SKM-1 treated with dmso at 0.1 percent for 144 hours (cell line): ENCODE results near the gene BCR.

Experiments
- DNase-seq: peaks from one replicate; lab custom pipeline; 2025; ENCODE audit not compliant: unreplicated experiment; lab: John Stamatoyannopoulos, UW

Gene BCR

GRCh38 chr22:23150762-23151161 lies 29.5 kb upstream of the BCR start:
- DNase-seq = no peak

DNA sequence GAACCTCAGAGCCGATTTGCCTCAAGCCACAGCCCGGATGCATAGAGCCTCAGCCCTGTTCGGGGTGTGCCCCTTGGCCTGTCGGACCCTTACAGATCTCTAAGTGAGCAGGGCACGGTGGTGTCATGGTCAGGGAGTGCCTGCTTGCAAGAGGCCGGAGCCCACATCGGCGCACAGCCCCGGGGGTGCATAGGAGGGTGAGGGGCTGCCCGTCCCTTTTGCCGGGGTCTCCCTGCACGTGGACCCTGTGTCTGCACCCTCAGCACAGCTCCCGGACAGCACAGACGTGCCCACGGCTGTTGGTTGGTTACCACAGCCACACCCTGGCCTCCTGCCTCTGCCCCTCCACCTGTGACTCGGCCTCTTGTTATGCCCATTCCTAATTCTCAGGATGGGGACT lies 28.5 kb upstream of the BCR start:
- no peak for DNase-seq

DNA sequence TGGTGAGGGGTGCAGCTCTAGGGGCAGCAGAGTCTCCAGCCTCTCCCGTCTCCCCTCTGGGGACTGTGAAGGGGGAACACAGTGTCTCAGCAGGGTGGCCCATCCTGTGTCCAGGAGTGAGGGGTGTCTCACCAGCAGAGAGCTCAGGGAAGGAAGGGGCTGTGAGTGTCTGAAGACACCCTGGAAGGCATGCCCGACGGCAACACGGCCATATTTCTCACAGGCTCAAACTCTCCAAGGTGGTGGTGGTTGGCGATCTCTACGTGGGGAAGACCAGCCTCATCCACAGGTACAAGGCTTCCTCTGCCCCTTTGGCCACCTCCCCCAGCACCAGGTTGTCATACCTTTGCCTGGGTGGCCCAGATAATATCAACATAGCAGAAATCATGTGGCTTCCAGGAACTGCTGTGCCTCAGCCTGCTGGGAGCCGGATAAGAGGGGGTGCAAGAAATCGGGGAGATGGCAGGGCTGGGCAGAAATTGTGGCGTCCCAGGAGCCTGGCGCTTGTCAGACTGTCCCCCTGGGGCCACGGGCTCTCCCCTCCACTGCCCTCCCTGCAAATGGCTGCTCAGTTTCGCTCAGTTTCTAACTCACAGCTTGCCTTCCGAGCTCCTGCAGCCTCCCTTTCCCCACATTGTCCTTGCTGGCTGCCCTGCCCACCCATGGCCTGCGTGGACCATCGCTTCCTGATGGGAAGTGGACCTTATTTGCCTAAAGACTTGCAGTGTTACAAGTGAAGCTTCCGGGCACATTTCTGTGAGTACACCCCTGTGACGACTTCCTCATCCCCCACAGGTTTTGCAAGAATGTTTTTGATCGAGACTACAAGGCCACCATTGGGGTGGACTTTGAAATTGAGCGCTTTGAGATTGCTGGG lies 27.8 kb upstream of the BCR start:
- peak; percentile 73 for DNase-seq

- DNase-seq = no peak
Observed at GRCh38 chr22:23153994-23154393, 26.3 kb upstream of the BCR start.

- DNase-seq = no peak
Observed at GRCh38 chr22:23154461-23154860, 25.8 kb upstream of the BCR start.

DNA sequence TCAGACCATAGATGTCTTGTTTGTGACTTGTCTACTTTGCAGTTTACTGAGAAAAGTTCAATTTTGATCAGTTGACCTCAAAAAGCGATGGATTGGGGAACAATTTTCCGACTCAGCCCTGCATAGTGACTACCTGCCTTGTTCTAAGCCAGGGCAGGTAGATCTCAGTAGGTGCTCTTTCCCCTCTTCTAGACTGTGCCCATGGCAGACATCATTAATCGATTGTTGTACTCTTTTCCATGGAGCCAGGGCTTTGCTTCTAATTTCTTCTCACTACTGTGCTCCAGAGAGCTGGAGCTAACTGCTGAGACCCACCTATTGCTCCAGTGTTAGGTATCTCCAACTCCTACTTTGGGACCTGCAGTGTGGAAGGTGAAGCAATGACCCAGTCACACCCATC lies 25.2 kb upstream of the BCR start:
- DNase-seq = no peak

DNA sequence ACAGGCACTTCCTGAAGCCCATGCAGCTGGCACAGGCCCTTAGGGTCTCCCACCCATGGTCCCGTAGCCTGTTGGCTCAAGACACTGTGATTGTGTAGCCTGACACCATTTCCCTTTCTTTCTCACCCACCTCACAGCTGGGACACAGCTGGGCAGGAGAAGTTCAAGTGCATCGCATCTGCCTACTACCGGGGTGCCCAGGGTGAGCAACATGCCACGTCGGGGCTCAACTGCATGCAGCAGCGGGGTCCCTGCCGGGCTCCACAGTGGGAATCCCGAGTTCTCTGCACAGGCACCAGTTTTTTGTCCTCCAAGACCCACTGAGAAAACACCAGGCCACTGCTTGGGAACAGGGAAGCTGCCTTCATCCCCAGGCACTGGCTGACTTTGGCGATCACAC lies 24.5 kb upstream of the BCR start:
- DNase-seq = no peak

DNA sequence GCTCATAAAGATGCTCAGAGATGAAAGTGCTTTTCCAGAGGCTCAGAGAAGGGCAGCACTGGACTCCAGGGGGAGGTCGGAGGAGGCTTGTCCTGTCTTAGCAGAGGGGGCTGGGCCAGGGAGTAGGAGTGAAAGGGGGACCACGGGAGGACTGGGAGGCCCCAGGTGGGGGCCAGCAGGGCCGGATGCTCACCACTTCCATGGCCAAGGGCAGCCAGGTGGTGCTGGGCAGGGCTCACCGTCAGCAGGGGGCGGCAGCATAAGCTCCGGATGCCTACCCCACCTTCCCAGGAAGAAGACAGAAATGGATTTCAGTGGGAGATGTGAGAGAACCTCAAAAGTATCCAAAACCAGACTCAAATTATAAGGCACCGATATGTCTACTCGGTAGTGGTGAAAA lies 24.0 kb upstream of the BCR start:
- no peak for DNase-seq

- DNase-seq = no peak
Observed at GRCh38 chr22:23157560-23158515, 22.5 kb upstream of the BCR start.

DNA sequence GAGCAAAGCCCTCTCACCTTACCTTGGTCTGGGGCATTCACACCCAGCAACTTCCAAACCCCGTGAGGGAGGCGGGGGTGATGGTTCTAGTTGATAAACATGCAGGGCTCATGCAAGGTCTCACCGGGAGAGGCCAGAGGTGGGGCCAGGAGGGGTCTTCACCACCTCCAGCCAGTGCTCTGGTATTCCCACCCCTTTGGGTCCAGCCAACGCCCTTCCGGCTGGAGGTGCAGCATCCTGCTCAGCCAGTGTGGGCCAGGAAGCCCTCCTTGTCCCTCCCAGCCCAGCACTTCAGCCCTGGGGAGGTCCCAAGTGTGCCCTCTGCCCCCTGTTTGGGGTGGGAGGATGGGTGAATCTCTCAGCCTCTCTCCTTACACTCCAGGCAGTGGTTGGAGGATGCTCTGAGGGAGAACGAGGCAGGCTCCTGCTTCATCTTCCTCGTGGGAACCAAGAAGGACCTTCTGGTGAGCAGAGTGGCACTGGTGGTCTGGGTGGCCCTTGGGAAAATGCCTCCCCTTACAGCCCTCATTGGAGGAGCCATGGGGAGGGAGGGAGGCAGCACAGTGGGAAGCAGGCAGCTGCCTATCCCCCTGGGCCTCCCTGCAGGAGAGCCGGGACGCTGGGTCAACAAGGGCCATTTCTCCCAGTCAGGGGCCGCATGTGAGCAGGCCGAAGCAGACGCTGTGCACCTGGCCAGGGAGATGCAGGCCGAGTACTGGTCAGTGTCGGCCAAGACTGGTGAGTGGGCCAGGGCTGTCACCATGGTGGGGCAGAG lies 21.6 kb upstream of the BCR start:
- no peak for DNase-seq

DNA sequence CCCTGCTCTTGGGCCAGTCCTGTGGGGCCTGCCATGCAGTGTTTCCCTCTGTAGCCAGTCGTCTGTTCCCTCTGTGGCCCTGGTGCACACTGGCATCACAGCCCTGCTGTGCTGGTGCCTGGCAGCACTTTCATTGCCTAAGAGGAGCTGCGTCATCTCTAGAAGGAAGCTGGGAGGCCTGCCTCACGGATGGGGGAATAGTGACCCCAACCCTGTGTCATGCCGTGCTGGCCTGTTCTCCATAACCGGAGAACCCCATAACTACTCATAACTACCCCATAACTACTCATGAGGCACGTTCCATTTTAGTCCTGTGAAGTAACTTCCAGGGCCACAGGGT lies 21.0 kb upstream of the BCR start:
- no peak for DNase-seq

- no peak for DNase-seq
Observed at GRCh38 chr22:23161029-23161428, 19.3 kb upstream of the BCR start.

DNA sequence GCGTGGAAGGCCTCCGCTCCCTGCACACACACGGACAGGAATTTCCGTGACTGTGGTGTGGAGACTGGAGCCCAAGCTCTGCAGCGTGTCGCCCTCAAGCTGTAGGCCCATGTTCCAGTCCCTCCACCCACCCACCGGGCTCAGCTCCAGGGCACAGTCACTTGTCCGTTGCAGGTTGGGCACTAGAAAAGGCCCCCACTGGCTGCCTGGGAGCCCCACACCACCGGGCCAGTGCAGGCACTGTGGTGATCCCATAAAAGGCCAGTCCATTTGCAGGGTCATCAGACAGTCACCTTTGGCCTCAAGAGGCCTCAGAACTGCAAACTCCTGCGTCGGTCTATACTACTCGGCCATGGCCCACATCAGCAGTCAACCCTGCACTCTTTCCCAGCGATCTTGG lies 18.7 kb upstream of the BCR start:
- no peak for DNase-seq

DNA sequence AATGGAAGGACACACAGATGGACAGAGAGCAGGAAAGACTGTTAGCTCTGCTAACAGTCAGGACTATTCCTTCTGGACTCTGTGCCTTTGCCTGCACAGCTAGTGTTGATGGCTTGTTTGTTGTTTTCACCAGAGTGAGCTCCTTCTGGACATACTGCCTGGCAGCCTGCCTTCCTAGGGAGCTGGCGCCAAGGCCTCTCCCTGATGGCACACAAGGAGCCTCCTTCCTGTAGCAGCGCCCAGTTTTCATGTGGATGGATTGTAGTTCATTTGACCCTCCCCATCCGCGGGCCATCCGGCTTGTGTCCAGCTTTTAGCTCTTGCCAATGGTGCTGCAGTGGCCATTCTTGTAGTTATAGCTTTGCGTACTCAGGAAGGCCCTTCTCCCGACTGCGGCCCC lies 16.6 kb upstream of the BCR start:
- DNase-seq = no peak

DNA sequence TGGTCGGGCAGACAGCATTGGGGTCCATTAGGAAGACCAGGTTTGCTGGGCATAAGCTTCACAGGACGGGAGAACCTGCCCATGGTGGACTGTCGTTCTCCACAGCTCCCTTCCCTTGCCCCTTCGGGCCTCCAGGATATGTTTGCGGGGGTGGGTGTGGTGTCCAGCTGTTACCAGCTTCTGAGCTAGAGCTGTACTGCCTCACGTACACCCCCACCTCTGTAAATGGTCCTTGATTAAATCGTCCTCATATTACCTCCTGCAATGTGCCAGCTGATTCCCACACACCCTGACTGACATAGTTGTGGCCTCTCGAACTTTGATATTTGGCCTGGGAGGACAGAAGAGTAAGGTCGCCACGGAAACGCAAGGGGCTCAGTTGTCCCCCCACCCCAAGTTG lies 16.2 kb upstream of the BCR start:
- no peak for DNase-seq

GRCh38 chr22:23166042-23166831 lies 14.1 kb upstream of the BCR start:
- no peak for DNase-seq

- DNase-seq = no peak
Observed at GRCh38 chr22:23166841-23167616, 13.3 kb upstream of the BCR start.

GRCh38 chr22:23168391-23169042 lies 11.8 kb upstream of the BCR start:
- no peak for DNase-seq

- DNase-seq = no peak
Observed at GRCh38 chr22:23169043-23169406, 11.3 kb upstream of the BCR start.
